CD4-positive, alpha-beta T cell treated with Interleukin-21 for 1 hour (primary cell): ENCODE measurements around the gene TRIM33.
"Not testable (repeated sequence)": the region's sequence is repeated elsewhere in the genome, so short reads cannot be mapped to it uniquely, and the experiment has no call there.

Experiments used
- DNase-seq: peaks from one replicate; pipeline ENCODE4 v3.0.0-alpha.2; 2020

The TRIM33 gene

DNA sequence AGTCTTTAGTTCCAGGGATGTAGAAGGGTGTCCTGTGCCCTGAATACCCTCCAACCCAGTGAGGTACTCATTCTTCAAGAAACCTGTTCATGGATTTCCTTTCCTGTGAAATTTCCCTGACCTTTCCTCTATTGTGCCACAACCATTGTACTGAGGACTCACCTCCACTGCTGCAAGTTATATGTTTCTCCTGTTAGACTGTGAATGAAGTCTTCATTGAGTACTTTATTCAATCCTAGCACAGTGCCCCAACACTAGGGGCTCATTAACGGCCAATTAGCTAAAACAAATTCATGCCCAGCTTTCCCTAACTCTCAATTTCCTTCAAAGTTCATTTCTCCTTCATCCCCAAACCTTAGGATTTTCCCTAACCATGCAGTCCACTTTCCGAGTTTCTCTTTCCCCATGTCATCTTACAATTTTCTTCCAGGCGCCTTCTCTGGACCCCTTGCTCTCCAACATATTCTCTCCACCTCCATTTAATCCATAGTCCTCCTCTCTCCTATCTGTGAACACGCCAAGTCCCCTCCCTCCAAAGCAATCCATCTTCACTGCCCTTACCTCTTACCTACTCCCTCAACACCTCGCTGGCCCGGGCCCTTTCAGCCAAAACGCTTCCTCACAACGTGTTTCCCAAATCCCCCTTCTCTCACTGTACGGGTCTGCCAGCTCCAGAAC lies 1.3 kb downstream of the TRIM33 start:
- no peak for DNase-seq

DNA sequence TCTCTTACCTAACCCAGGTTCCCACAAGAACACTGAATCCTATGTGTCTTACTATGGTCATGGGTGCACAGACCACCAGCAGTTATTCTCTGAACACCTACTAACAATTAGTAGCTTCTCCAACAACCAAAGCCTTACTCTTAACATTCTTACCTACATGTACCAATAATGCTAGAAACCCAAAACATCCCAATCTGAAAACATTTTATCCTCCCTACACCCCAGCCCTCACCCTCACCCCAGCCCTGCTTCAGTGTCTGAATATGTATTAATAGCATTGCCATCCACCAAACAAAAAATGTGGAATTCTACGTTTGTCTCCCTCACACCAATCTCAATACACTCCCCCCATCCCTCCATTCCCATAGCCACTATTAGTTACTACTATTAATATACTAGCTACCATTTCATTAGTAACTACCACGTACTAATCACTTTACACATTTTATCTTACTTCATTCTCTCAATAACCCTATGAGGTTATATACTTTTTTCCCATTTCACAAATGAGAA lies 2.6 kb downstream of the TRIM33 start:
- DNase-seq, result no peak

DNA sequence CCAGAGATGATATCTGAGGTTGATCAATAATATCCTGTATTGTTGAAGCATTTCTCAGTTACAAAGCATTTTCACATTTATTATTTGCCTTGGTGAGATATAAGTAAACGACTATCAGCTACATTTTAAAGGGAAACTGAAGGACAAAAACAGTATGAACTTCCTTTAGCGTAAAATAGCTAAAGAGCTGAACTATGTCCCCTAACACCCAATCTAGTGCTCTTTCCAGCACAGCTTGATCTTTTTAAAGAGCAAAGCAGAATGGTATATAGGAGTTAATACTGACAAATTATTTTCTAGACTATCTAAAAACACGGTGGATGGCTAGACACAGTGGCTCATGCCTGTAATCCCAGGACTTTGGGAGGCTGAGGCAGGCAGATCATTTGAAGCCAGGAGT lies 3.5 kb downstream of the TRIM33 start:
- DNase-seq, result no peak

DNA sequence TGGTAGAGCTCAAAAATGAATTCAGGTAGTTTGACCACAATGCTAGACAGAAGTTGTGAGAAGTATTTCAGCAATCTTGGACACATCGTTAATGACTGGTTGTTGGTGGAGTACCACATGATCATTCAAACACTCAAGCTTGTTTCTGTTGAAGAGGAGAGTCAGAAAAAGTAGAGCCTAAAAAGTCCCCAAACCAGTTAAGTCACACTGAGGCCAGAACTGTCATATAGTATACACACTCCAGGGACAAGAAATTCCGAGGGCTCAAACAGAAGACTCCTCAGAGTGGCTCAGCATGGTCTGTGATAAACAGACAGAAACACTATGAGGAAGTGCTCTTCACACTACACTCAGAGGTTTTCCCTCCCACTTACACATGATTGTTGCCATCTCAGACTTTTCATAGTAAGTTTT lies 5.8 kb downstream of the TRIM33 start:
- DNase-seq, result no peak

DNA sequence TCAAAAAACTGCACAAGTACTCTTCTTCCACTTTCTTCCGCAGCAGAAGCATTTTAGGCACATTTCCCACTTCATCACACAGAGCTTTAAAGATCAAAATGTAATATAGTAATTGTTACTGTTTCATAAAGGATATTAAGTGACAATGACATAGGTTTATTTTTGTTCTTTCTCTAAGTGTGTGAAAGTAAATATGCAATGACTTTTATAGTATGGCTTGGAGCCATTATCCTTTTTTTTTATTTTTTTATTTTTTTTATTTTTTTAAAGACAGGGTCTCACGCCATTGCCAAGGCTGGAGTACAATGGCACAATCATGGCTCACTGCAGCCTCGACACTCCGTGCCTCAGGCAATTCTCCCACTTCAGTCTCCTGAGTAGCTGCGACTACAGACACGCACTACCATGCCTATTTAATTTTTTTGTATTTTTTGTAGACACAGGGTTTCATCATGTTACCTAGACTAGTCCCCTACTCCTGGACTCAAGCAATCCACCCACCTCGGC lies 7.0 kb downstream of the TRIM33 start:
- no peak for DNase-seq

DNA sequence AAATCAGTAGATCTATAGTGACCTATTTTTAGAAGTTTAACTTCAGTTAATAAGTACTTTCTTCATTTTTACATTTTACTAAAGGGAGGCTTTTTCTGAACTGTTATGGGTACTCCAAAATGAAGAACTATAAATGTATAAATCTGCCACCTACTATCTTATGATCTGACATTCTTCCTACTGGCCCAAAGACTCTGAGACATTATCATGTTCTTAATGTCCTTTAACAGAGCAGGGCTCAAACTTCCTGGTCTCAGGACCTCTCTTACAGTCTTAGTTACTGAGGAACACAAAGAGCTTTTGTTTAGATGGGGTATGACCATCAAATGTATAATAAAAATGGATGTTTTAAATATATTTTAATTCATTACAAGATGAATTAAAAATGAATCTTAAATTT lies 8.9 kb downstream of the TRIM33 start:
- DNase-seq, result no peak

DNA sequence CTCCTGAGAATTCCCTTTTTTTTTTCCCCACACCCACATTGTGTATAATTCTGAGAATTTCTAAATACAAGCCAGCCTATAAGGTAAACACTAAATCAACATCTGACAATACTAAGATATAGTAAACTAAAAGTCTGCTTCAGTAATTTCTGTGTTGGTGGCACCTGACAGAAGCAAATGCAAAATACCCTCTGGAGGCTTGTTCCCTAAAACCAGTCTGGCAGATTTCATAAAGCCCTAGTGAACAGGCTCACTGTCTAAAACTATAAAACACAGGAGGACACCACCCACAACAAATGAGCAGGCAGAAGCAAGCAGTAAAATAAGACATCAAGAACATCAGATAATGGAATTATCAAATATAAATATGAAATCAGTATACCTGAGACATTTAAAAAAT lies 11.5 kb downstream of the TRIM33 start:
- no peak for DNase-seq

DNA sequence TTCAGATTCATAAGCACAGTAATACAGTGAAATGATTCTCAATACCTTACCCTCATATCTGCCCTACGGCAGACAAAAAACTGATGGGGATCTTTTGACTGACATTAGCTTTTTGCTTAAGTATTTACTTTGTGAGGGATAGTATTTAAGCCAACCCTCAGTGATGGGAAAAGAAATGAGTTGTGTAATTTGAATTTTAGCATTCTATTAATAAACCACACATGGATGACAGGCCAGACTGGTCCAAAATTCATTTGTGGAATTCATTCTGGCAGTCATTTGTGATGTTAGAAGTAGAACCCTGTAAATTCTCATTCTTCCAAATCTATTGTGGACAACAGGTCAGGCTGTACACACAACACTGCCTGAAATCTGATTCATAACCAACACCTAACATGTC lies 14.9 kb downstream of the TRIM33 start:
- no peak for DNase-seq

DNA sequence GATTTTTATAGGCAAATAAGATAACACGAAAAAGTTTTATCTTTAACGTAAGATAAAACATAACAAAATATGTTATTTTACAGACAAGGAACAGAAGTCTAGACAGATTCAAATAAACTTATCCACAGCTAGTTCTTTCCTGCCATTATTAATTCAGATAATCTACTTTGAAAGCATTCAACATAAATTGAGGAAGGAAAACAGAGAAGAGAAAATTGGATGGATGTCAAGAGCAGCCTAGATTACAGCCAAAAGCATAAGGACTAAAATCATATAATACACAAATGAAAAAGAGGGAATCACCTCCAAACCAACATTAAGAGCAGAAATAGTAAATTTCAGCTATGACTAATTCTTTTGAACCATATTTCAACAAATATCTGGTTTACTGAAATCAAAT lies 15.5 kb downstream of the TRIM33 start:
- no peak for DNase-seq

DNA sequence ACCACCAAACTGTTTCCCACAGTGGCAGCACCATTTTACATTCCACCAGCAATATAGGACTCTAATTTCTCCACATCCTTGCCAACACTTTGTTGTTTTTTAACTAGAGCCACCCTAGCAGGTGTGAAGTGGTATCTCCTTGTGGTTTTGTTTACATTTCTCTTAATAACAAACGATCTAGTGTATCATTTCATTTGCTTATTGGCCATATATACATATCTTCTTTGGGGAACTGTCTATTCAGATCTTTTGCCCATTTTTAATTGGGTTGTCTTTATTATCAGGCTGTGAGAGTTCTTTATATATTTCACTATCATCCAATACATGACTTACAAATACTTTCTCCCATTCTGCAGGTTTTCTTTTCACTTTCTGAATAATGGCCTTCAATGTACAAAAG lies 18.0 kb downstream of the TRIM33 start:
- DNase-seq, result no peak

DNA sequence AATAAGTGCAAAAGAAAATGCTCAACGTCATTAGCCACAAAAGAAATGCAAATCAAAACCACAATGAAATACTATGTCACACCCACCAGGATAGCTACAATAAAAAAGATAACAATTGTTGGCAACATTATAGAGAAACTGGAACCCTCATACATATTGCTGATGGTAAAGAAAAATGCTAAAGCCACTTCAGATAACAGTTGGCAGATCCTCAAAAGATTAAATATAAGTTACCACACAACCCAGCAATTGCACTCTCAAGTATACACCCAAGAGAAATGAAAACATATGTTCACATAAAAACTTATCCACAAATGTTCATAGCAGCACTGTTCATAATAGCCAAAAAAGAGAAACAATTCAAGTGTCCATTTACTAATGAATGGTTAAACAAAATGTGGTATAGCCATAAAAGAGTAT lies 20.7 kb downstream of the TRIM33 start:
- no peak for DNase-seq

DNA sequence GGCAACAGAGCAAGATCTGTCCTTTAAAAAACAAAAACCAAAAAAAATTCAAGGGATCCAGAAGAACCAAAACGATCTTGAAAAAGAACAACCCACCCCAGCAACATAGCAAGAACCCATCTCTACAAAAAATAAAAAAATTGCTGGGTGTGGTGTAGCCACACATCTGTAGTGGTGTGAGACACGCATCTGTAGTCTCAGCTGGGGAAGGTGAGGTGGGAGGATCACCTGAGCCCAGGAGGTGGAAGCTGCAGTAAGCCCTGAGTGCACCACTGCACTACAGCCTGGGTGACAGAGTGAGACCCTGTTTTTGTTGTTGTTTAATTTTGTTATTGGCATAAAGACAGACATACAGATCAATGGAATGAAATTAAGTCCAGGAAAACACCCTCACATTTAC lies 22.3 kb downstream of the TRIM33 start:
- no peak for DNase-seq

DNA sequence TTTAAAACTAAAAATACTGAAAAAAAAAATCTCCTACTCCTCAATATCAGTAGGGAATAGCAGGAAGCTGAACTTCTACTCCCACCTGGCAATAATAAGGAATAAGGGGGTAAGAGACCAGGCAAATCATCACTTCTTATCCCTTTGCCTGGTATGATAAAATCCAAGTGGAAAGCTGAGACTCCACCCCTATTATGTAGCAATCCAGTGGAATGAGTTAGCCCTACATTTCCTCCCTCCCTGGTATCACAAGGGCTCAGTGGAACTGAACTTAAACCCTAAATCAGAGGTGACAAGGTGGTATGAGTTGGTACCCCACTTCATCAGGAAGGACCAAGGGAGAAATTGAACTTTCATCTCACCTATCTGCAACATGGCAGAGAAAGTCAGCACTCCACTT lies 25.7 kb downstream of the TRIM33 start:
- DNase-seq, result no peak

DNA sequence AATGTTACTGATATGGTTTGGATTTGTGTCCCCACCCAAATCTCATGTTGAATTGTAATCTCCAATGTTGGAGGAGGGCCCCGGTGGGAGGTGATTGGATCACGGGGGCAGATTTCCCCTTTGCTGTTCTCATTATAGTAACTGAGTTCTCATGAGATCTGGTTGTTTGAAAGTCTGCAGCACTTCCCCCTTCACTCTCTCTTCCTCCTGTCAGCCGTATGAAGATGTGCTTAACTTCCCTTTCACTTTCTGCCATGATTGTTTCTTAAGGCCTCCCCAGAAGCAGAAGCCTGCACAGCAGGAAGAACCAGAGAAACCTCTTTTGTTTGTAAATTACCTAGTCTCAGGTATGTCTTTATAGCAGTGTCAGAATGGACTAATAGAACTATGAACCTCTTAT lies 28.4 kb downstream of the TRIM33 start:
- DNase-seq, result peak; percentile 39

DNA sequence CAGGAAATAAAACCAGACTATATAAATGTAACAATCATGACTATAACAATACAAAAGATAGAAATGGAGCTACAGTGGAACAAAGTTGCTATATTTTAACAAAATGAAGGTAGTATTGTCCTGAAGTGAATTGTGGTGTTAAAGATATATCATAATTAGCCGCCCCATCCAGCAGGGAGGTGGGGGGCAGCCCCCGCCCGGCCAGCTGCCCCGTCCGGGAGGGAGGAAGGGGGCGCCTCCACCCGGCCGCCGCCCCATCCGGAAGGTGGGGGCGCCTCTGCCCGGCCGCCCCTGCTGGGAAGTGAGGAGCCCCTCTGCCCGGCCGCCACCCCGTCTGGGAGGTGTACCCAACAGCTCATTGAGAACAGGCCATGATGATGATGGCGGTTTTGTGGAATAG lies 31.4 kb downstream of the TRIM33 start:
- not testable (repeated sequence) for DNase-seq

DNA sequence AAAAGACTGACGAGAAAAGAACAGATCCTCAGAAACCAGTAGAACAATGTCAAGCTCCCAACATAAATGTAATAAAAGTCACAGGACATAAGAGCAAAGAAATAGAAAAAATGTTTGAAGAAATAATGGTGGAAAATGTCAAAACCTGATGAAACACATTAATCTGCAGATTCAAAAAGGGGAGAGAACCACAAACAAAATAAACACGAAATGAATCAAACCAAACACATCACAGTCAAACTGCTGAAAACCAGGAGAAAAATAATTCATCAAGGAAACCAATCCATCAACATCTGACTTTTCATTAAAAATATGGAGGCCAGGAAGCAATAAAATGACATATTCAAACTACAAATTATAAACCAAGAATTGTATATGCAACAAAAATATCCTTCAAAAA lies 31.9 kb downstream of the TRIM33 start:
- no peak for DNase-seq

DNA sequence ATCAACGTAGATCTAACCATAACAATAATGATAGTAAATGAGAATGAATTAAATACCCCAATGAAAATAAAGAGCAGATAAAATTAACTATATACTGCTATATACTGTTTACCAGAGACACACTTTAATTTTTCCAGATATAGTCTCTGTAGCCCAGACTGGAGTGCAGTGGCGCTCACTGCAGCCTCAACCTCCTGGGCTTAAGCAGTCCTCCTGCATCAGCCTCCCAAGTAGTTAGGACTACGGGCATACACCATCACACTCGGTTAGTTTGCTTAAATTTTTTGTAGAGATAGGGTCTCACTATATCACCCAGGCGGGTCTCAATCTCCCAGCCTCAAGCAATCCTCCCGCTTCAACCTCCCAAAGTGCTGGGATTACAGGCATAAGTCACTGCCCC lies 37.2 kb downstream of the TRIM33 start:
- DNase-seq, result no peak

DNA sequence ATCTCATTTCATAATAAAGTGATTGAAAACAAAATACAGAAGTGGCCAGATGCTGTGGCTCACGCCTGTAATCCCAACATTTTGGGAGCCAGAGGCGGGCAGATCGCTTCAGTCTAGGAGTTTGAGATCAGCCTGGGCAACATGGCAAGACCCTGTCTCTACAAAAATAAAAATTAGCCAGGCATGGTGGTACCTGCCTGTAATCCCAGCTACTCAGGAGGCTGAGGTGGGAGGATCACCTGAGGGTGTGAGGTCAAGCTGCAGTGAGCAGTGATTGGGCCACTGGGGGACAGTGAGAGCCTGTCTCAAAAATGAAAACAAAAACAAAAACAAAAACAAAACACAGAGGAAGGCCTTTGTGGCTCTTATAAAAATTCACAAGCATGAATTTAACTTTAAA lies 38.6 kb downstream of the TRIM33 start:
- no peak for DNase-seq

DNA sequence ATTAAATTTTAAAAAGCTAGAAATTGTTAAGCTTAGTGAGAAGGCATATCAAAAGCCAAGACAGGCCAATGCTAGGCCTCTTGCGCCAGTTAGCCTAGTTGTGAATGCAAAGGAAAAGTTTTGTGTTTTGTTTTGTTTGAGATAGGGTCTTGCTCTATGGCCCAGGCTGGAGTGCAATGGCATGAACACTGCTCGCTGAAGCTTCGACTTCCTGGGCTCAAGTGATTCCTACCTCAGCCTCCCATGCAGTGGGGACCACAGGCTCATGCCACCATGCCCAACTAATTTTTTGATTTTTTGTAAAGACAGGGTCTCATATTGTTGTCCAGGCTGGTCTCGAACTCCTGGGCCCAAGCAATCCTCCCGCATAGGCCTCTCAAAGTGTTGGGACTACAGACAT lies 40.3 kb downstream of the TRIM33 start:
- DNase-seq, result no peak

DNA sequence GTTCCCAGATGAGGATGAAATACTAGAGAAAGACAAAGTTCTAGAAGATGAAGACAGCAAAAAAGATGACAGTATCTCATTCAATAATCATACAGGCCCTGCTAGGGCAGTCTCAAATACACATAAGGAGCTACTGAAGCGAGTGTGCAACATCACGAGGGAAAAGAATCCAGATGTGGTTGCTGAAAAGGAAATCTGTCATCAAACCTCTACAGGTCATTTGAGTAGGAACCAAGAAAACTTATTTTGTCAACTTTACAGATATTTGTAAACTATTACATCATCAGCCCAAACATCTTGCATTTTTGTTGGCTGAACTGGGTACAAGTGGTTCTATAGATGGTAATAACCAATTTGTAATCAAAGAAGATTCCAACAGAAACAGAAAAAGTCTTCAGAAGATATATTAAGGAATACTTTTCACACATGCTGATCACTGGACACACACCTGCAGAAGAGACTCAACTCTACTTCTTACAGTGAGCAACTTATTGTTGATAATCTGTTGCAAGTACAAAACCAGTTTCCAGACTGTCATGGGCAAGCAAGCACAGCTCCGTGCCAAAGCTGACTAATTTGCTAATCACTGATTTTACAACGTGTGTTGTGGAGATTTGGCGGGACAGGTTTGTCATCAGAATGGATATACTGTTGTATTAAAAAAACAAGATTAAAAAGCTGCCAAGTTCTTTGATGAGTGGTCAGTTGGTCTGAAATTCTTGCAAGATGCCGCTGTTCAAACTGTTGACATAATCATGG lies 42.1 kb downstream of the TRIM33 start:
- DNase-seq, result no peak

DNA sequence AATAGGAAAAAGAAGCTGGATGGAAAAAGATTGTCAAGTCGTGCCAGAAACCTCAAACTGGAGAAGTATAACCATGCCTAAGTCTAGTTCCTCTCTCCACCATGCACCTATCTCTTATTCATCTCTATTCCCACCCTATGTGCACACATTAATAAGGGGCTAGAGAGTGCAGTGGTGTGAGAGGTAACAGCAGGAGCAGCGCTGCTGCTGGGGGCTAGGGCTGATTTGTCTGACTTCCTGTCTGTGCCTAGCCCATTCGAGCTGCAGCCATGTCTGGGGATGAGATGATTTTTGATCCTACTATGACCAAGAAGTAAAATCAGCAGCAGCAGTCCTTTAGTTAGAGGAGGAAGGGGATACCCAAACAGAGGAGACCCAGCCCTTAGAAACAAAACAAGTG lies 43.0 kb downstream of the TRIM33 start:
- no peak for DNase-seq

DNA sequence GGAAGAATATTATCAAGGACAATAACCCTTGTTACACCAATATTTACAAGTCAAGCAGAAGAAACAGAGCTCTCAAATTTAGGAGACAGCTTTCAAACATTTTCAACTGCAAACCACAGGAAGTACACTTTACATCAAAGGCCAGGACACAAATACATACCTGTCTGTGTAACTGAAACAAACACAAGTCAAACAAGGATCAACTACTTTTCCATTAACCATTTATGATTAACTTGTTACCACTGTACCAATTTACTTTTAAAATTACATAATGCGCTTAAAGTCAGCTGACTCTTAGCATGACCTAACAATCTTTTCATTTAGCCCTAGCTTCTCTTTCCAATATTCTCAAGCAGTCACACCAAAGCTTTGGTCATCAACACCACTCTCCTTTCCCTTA lies 43.5 kb downstream of the TRIM33 start:
- peak; percentile 14 for DNase-seq

DNA sequence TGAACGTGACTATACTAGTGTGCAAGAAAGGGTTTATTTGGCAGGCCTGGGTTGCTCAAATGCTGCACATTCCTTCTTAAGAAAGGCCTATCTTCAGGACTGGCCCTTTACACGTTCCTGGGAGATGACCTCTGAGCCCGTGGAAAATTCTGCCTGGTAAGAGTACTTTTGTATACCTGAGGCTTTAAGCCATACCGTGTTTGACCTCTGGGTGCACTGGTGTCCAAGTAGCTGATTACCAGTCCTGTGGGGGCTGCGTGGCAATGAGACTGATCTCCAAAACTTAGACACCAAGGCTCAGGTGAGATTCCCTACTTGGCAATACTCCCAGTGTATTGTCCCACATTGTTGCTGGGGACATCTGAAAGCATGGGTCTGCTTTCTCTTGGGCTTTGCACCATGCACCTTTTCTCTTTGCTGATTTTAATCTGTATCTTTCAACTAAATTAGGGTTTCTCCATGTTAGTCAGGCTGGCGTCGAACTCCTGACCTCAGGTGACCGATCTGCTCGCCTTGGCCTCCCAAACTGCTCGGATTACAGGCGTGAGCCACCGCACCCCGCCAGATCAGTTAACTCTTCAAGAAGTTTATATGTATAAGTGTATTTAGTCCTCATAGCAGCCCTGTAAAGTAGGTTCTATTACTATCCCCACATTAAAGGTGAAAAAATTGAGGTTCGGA lies 44.5 kb downstream of the TRIM33 start:
- DNase-seq, result no peak

DNA sequence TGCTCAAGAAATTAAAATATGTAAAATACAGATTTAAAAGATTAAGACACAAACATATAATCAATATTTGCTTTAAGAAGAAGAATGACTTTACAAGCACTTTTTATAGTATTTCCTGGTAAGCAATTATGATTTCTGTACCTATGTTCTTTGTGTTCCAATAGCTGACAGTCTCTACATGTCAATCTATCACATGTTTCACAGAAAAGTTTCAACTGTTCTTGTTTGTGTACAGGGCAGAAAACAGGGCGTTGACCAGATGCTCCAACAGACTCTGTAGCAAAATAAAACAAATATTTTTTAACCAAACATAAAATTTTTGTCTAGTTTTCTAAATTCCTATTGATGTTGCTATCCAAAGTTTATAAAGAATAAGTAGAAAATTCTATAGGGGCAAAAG lies 48.0 kb downstream of the TRIM33 start:
- DNase-seq, result no peak
